DND-41 (cell line): ENCODE measurements around the gene LILRB5.
"Not testable (repeated sequence)": the region's sequence is repeated elsewhere in the genome, so short reads cannot be mapped to it uniquely, and the experiment has no call there.

Experiments
- EZH2 ChIP-seq: IDR thresholded peaks from 3 replicates; pipeline ENCODE4 v1.6.1; 2012; ENCODE audit warnings: borderline replicate concordance, low read depth, mild to moderate bottlenecking, moderate library complexity, low read length, inconsistent platforms; ENCODE audit not compliant: severe bottlenecking
- TF ChIP-seq, protein P1 (sequence below): IDR thresholded peaks from 2 replicates; pipeline ENCODE4 v1.5.1; 2012; ENCODE audit warnings: borderline replicate concordance, low read length, moderate library complexity, mild to moderate bottlenecking; ENCODE audit not compliant: poor library complexity, severe bottlenecking; ENCODE audit errors: extremely low read depth

- TF ChIP-seq, protein P1, sequence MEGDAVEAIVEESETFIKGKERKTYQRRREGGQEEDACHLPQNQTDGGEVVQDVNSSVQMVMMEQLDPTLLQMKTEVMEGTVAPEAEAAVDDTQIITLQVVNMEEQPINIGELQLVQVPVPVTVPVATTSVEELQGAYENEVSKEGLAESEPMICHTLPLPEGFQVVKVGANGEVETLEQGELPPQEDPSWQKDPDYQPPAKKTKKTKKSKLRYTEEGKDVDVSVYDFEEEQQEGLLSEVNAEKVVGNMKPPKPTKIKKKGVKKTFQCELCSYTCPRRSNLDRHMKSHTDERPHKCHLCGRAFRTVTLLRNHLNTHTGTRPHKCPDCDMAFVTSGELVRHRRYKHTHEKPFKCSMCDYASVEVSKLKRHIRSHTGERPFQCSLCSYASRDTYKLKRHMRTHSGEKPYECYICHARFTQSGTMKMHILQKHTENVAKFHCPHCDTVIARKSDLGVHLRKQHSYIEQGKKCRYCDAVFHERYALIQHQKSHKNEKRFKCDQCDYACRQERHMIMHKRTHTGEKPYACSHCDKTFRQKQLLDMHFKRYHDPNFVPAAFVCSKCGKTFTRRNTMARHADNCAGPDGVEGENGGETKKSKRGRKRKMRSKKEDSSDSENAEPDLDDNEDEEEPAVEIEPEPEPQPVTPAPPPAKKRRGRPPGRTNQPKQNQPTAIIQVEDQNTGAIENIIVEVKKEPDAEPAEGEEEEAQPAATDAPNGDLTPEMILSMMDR = not testable (repeated sequence)
- not testable (repeated sequence) for TF ChIP-seq EZH2
These were observed 24.6 kb upstream of the LILRB5 start for GRCh38 chr19:54281729-54282075.
